Measurements from ENCODE around the gene CAPZB. TPM values are rescaled to one million over a fixed set of nuclear protein-coding genes. Genes with fewer than 3 reads are reported as not detected.

CAPZB gene
- total RNA-seq, 1 donor from 2014 or later: 291 TPM

DNA sequence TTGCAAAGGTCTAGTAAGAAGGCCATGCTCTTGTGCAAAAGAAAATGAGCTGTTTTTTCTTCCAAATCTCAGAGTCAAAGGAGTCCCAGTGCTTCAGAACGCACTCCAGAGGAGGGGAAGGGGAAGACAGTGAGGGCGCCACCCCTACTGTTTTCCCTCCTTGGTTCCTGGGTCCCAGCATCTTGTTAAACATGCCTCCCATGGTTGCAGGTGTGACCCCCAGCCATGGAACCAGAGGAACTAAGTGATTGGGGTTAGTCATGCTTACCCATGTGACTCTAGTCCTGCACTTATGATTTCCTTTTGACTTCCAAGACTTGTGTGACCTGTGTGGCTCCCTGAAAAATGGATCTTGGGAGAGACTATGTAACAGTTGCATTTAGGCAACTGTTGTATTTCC lies 190.7 kb downstream of the CAPZB start:
- H3K27ac Mint-ChIP-seq: no peak overlapping the region
- H3K4me3 Mint-ChIP-seq: no peak overlapping the region
- H3K4me1 Mint-ChIP-seq: no peaks in the 10 kb centered on the region
- intact Hi-C loops (cut with micrococcal nuclease): no loop called here
- no peak for DNase-seq
- peaks cover 24% of the 10 kb centered on the region for H3K9me3 Mint-ChIP-seq
- peaks cover 26% of the 10 kb centered on the region for H3K36me3 Mint-ChIP-seq (ENCODE audit: low read depth)
- peaks cover 2% of the 10 kb centered on the region for H3K27me3 Mint-ChIP-seq

DNA sequence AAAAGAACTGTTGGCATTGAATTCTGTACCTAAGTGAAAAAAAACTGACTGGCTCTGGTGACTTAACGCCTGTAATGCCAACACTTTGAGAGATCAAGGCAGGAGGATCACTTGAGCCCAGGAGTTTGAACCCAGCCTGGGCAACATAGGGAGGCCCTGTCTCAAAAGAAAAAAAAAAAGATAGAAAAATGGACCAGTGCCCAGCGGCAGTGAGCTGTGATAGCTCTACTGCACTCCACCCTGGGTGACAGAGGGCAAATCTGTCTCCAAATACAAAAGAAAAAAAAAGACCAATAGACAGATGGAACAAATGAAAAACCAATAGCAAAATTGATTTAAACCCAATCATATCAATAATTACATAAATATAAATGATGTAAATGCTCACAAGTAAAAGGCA lies 196.1 kb downstream of the CAPZB start:
- Mint-ChIP-seq H3K36me3 (ENCODE audit: low read depth) (peaks cover 6% of the 10 kb centered on the region), H3K4me1 (peaks cover 2% of the 10 kb centered on the region), H3K9me3 (peaks cover 1% of the 10 kb centered on the region), H3K27ac (no peak overlapping the region), H3K27me3 (peaks cover 10% of the 10 kb centered on the region), H3K4me3 (peak overlapping the region; percentile 43)
- DNase-seq: no peak
- intact Hi-C loops (cut with micrococcal nuclease): no loop called here

Other genes with a start within 250 kb of the CAPZB start
- gene EMC1, start 234.0 kb downstream of the CAPZB start, total RNA-seq: 67.9 and 71.1 TPM in 2 replicates
- gene MRTO4, start 233.7 kb downstream of the CAPZB start, total RNA-seq: 132 and 135 TPM in 2 replicates
- gene AKR7A3, start 196.8 kb downstream of the CAPZB start, total RNA-seq: 1.8 and 2.5 TPM in 2 replicates
- 33.6 and 35.4 TPM in 2 replicates for gene AKR7A2, start 173.4 kb downstream of the CAPZB start, total RNA-seq
- gene SLC66A1, start 173.2 kb downstream of the CAPZB start, total RNA-seq: 9.2 and 10.1 TPM in 2 replicates
- gene NBL1, start 158.8 kb upstream of the CAPZB start, total RNA-seq: 51.7 and 54.1 TPM in 2 replicates
- not detected in 2 replicates for gene HTR6, start 179.3 kb upstream of the CAPZB start, total RNA-seq